HEK293 (cell line): ENCODE measurements around the gene IQGAP3.

ENCODE experiments used
- CTCF ChIA-PET: fragments of 350-600 bp; formaldehyde crosslinking; extraction: SDS; loops from one replicate; lab custom pipeline; 2021; ENCODE audit warnings: antibody characterized with exemption; lab: Yijun Ruan, JAX
- POLR2A ChIA-PET: fragments of 300-600 bp; formaldehyde crosslinking; extraction: SDS; loops from one replicate; lab custom pipeline; 2020; ENCODE audit warnings: antibody characterized with exemption, inconsistent platforms; lab: Yijun Ruan, JAX
- H3K27ac ChIP-seq: fragments of 200-500 bp; sonication (Bioruptor generic); 2 replicates; pipeline ENCODE4 v1.5.1; 2014; ENCODE audit warnings: low read depth, low read length, control low read depth, inconsistent platforms; ENCODE audit errors: extremely low read depth
- H3K36me3 ChIP-seq, 2 experiments: fragments of 200-500 bp in 1 of 2; sonication (Bioruptor generic) in 1 of 2; 1 replicate in 1 of 2; 2 replicates in 1 of 2; pipeline ENCODE4 v1.5.1; 2014 to 2017; ENCODE audit warnings: inconsistent platforms in 2 of 2, low read length in 2 of 2; ENCODE audit not compliant: control insufficient read depth in 2 of 2, insufficient read depth in 1 of 2
- H3K4me1 ChIP-seq: fragments of 200-500 bp; sonication (Bioruptor generic); 2 replicates; pipeline ENCODE4 v1.5.1; 2014; ENCODE audit warnings: mild to moderate bottlenecking, low read length, inconsistent platforms; ENCODE audit not compliant: control insufficient read depth, insufficient read depth
- H3K4me3 ChIP-seq: 2 replicates; pipeline ENCODE4 v1.5.1; 2011; ENCODE audit warnings: low read depth, mild to moderate bottlenecking, control low read depth, low read length, moderate library complexity
- H3K9me3 ChIP-seq: fragments of 200-500 bp; sonication (Bioruptor generic); 2 replicates; pipeline ENCODE4 v1.5.1; 2014; ENCODE audit warnings: low read depth, low read length, inconsistent platforms; ENCODE audit not compliant: control insufficient read depth, insufficient read depth
- GLIS1 ChIP-seq: fragments of 450-650 bp; formaldehyde crosslinking; IDR thresholded peaks from 2 replicates; pipeline ENCODE4 v1.5.1; 2016; ENCODE audit warnings: missing biosample characterization, missing genetic modification characterization
- IKZF3 ChIP-seq: fragments of 450-650 bp; IDR thresholded peaks from 2 replicates; pipeline ENCODE4 v1.5.0; 2018; ENCODE audit warnings: missing biosample characterization, mild to moderate bottlenecking, missing genetic modification characterization, moderate library complexity
- SP2 ChIP-seq: fragments of 450-650 bp; formaldehyde crosslinking; IDR thresholded peaks from 2 replicates; pipeline ENCODE4 v1.5.1; 2016; ENCODE audit warnings: missing biosample characterization, missing genetic modification characterization
- SP3 ChIP-seq: fragments of 450-650 bp; formaldehyde crosslinking; IDR thresholded peaks from 2 replicates; pipeline ENCODE4 v1.5.1; 2016; ENCODE audit warnings: missing biosample characterization, missing genetic modification characterization
- SP7 ChIP-seq: fragments of 450-650 bp; formaldehyde crosslinking; IDR thresholded peaks from 2 replicates; pipeline ENCODE4 v1.5.1; 2016; ENCODE audit warnings: missing biosample characterization, missing genetic modification characterization
- ZBTB10 ChIP-seq: fragments of 450-650 bp; formaldehyde crosslinking; IDR thresholded peaks from 2 replicates; pipeline ENCODE4 v1.5.1; 2016; ENCODE audit warnings: missing biosample characterization, missing genetic modification characterization
- ZBTB17 ChIP-seq: fragments of 450-650 bp; formaldehyde crosslinking; IDR thresholded peaks from 2 replicates; pipeline ENCODE4 v1.5.1; 2016; ENCODE audit warnings: missing biosample characterization, missing genetic modification characterization
- ZBTB21 ChIP-seq: fragments of 450-650 bp; formaldehyde crosslinking; IDR thresholded peaks from 2 replicates; pipeline ENCODE4 v1.5.1; 2017; ENCODE audit warnings: missing biosample characterization, missing genetic modification characterization
- ZFHX2 ChIP-seq: fragments of 450-650 bp; formaldehyde crosslinking; conservative IDR thresholded peaks from 2 replicates; pipeline ENCODE4 v1.5.1; 2016; ENCODE audit warnings: missing biosample characterization, missing genetic modification characterization
- ZNF10 ChIP-seq: fragments of 450-650 bp; formaldehyde crosslinking; IDR thresholded peaks from 2 replicates; pipeline ENCODE4 v1.5.1; 2017; ENCODE audit warnings: missing biosample characterization, missing genetic modification characterization
- ZNF266 ChIP-seq: fragments of 450-650 bp; formaldehyde crosslinking; IDR thresholded peaks from 2 replicates; pipeline ENCODE4 v1.5.1; 2016; ENCODE audit warnings: missing biosample characterization, missing genetic modification characterization, low read depth
- ZNF426 ChIP-seq: fragments of 450-650 bp; formaldehyde crosslinking; IDR thresholded peaks from 2 replicates; pipeline ENCODE4 v1.5.1; 2017; ENCODE audit warnings: missing biosample characterization, missing genetic modification characterization, mild to moderate bottlenecking, inconsistent platforms, moderate library complexity
- ZNF449 ChIP-seq: fragments of 450-650 bp; formaldehyde crosslinking; IDR thresholded peaks from 2 replicates; pipeline ENCODE4 v1.5.1; 2017; ENCODE audit warnings: missing biosample characterization, mild to moderate bottlenecking, missing genetic modification characterization, moderate library complexity
- ZNF704 ChIP-seq: fragments of 450-650 bp; formaldehyde crosslinking; IDR thresholded peaks from 2 replicates; pipeline ENCODE4 v1.5.1; 2016; ENCODE audit warnings: missing biosample characterization, missing genetic modification characterization

IQGAP3 gene

GRCh38 chr1:156497078-156497742 lies 75.2 kb downstream of the IQGAP3 start:
- Histone ChIP-seq H3K27ac (no peak overlapping the region), H3K9me3 (no peaks in the 10 kb centered on the region)
- POLR2A ChIA-PET = no interaction called here

GRCh38 chr1:156496211-156496761 lies 76.1 kb downstream of the IQGAP3 start:
- peaks cover 9% of the 10 kb centered on the region for H3K4me1 ChIP-seq
- peaks cover 0 to 9% of the 10 kb centered on the region in 2 experiments; a peak in 1 of 3 replicates for H3K36me3 ChIP-seq
- H3K4me3 ChIP-seq = no peak overlapping the region
- CTCF ChIA-PET = interaction anchor here (0.9 kb wide), 1 partner anchor 40 kb away, joined by 4 read pairs; no protein-coding TSS in a partner anchor
- H3K9me3 ChIP-seq = no peaks in the 10 kb centered on the region
- no peak overlapping the region for H3K27ac ChIP-seq
- POLR2A ChIA-PET = interaction anchor here (0.7 kb wide), 1 partner anchor 39 kb away, joined by 3 read pairs; no protein-coding TSS in a partner anchor
- TF ChIP-seq ZBTB21 (no peak), SP7 (tag by site-specific recombination) (0 out of 2 replicates have a peak, but pooled peaks have one; percentile 22), GLIS1 (tag by site-specific recombination) (peak; percentile 57), ZBTB17 (tag by site-specific recombination) (0 out of 2 replicates have a peak, but pooled peaks have one; percentile 38), ZNF10 (tag by site-specific recombination) (0 out of 2 replicates have a peak, but pooled peaks have one; percentile 16), ZFHX2 (tag by site-specific recombination) (peak; percentile 41; the same call in 1 of the 2 replicates)
- TF ChIP-seq, all 188 proteins: peak for 5

More at GRCh38 chr1:156497078-156497742, 75.2 kb downstream of the IQGAP3 start:
- Histone ChIP-seq H3K4me1 (peaks cover 9% of the 10 kb centered on the region), H3K4me3 (no peak overlapping the region), H3K36me3 (peaks cover 0 to 9% of the 10 kb centered on the region in 2 experiments; a peak in 1 of 3 replicates)
- TF ChIP-seq ZNF266 (tag by site-specific recombination) (no peak), ZNF449 (no peak), SP3 (tag by site-specific recombination) (no peak), SP2 (tag by site-specific recombination) (no peak), ZNF426 (no peak), ZNF704 (tag by site-specific recombination) (no peak), IKZF3 (tag by site-specific recombination) (0 out of 2 replicates have a peak, but pooled peaks have one; percentile 1), ZBTB10 (no peak)
- CTCF ChIA-PET = interaction anchor here (0.9 to 2.3 kb wide), 3 partner anchors 16 to 111 kb away, joined by 3 to 9 read pairs (median 4); no protein-coding TSS in a partner anchor
